Activated naive CD4-positive, alpha-beta T cell treated with anti-CD3 and anti-CD28 coated beads, Interleukin-2, amount 50 U/mL, for 24 hours (primary cell): ENCODE measurements around the gene TAGLN2.

Experiments used
- H3K27ac Mint-ChIP-seq: one replicate; pipeline ENCODE4 v1.8.0; 2021; ENCODE audit warnings: mild to moderate bottlenecking, mixed read lengths
- H3K27me3 Mint-ChIP-seq: one replicate; pipeline ENCODE4 v1.8.0; 2021; ENCODE audit warnings: mixed read lengths
- H3K36me3 Mint-ChIP-seq: one replicate; pipeline ENCODE4 v1.8.0; 2021; ENCODE audit warnings: mixed read lengths
- H3K4me1 Mint-ChIP-seq: one replicate; pipeline ENCODE4 v1.8.0; 2021; ENCODE audit warnings: mixed read lengths
- H3K4me3 Mint-ChIP-seq: one replicate; pipeline ENCODE4 v1.8.0; 2021; ENCODE audit warnings: mild to moderate bottlenecking, mixed read lengths
- H3K9me3 Mint-ChIP-seq: one replicate; pipeline ENCODE4 v1.8.0; 2021; ENCODE audit warnings: mixed read lengths

Gene TAGLN2

GRCh38 chr1:159921700-159922504 lies 3.4 kb downstream of the TAGLN2 start:
- Mint-ChIP-seq H3K4me3 (peak overlapping the region; percentile 97), H3K4me1 (peaks cover 77% of the 10 kb centered on the region), H3K9me3 (no peaks in the 10 kb centered on the region), H3K27ac (peak overlapping the region; percentile 73), H3K27me3 (no peaks in the 10 kb centered on the region), H3K36me3 (peaks cover 13% of the 10 kb centered on the region)

GRCh38 chr1:159921251-159921650 lies 4.1 kb downstream of the TAGLN2 start:
- H3K9me3 Mint-ChIP-seq = no peaks in the 10 kb centered on the region
- H3K4me1 Mint-ChIP-seq = peaks cover 74% of the 10 kb centered on the region
- peak overlapping the region; percentile 73 for H3K27ac Mint-ChIP-seq
- H3K27me3 Mint-ChIP-seq = no peaks in the 10 kb centered on the region
- H3K36me3 Mint-ChIP-seq = peaks cover 13% of the 10 kb centered on the region
- H3K4me3 Mint-ChIP-seq = peak overlapping the region; percentile 97

- Mint-ChIP-seq H3K27ac (peak overlapping the region; percentile 73), H3K4me3 (no peak overlapping the region), H3K27me3 (no peaks in the 10 kb centered on the region), H3K36me3 (peaks cover 13% of the 10 kb centered on the region), H3K9me3 (no peaks in the 10 kb centered on the region), H3K4me1 (peaks cover 71% of the 10 kb centered on the region)
These were observed 4.7 kb downstream of the TAGLN2 start for GRCh38 chr1:159920651-159921050.

GRCh38 chr1:159920202-159920601 lies 5.1 kb downstream of the TAGLN2 start:
- Mint-ChIP-seq H3K9me3 (no peaks in the 10 kb centered on the region), H3K4me1 (peaks cover 69% of the 10 kb centered on the region), H3K4me3 (no peak overlapping the region), H3K27me3 (no peaks in the 10 kb centered on the region), H3K36me3 (peaks cover 11% of the 10 kb centered on the region), H3K27ac (peak overlapping the region; percentile 23)

- Mint-ChIP-seq H3K4me1 (peaks cover 78% of the 10 kb centered on the region), H3K9me3 (no peaks in the 10 kb centered on the region), H3K27ac (peak overlapping the region; percentile 23), H3K4me3 (peak overlapping the region; percentile 23), H3K36me3 (peaks cover 13% of the 10 kb centered on the region), H3K27me3 (no peaks in the 10 kb centered on the region)
These were observed 6.0 kb downstream of the TAGLN2 start for GRCh38 chr1:159919236-159919865.

- peaks cover 13% of the 10 kb centered on the region for H3K36me3 Mint-ChIP-seq
These were observed 6.7 kb downstream of the TAGLN2 start for GRCh38 chr1:159918352-159919200.

GRCh38 chr1:159917533-159918351 lies 7.6 kb downstream of the TAGLN2 start:
- Mint-ChIP-seq H3K36me3 (peaks cover 13% of the 10 kb centered on the region), H3K27ac (peak overlapping the region; percentile 83), H3K4me1 (peaks cover 79% of the 10 kb centered on the region), H3K27me3 (no peaks in the 10 kb centered on the region), H3K9me3 (no peaks in the 10 kb centered on the region), H3K4me3 (no peak overlapping the region)

More at GRCh38 chr1:159918352-159919200, 6.7 kb downstream of the TAGLN2 start:
- Mint-ChIP-seq H3K9me3 (no peaks in the 10 kb centered on the region), H3K27me3 (no peaks in the 10 kb centered on the region), H3K27ac (peak overlapping the region; percentile 83), H3K4me1 (peaks cover 79% of the 10 kb centered on the region), H3K4me3 (no peak overlapping the region)

GRCh38 chr1:159916242-159917051 lies 8.9 kb downstream of the TAGLN2 start:
- H3K27me3 Mint-ChIP-seq = no peaks in the 10 kb centered on the region
- no peak overlapping the region for H3K4me3 Mint-ChIP-seq
- peaks cover 13% of the 10 kb centered on the region for H3K36me3 Mint-ChIP-seq
- no peaks in the 10 kb centered on the region for H3K9me3 Mint-ChIP-seq
- H3K4me1 Mint-ChIP-seq = peaks cover 79% of the 10 kb centered on the region
- peak overlapping the region; percentile 8 for H3K27ac Mint-ChIP-seq

- Mint-ChIP-seq H3K4me3 (no peak overlapping the region), H3K36me3 (peaks cover 9% of the 10 kb centered on the region), H3K4me1 (peaks cover 79% of the 10 kb centered on the region), H3K9me3 (no peaks in the 10 kb centered on the region), H3K27ac (peak overlapping the region; percentile 31), H3K27me3 (no peaks in the 10 kb centered on the region)
These were observed 9.6 kb downstream of the TAGLN2 start for GRCh38 chr1:159915571-159916241.

GRCh38 chr1:159914252-159915018 lies 10.9 kb downstream of the TAGLN2 start:
- H3K36me3 Mint-ChIP-seq = peaks cover 5% of the 10 kb centered on the region

GRCh38 chr1:159913451-159914192 lies 11.7 kb downstream of the TAGLN2 start:
- no peak overlapping the region for H3K27ac Mint-ChIP-seq

More at GRCh38 chr1:159914252-159915018, 10.9 kb downstream of the TAGLN2 start:
- Mint-ChIP-seq H3K9me3 (no peaks in the 10 kb centered on the region), H3K4me1 (peaks cover 77% of the 10 kb centered on the region), H3K27ac (no peak overlapping the region), H3K27me3 (no peaks in the 10 kb centered on the region), H3K4me3 (no peak overlapping the region)

GRCh38 chr1:159911326-159912070 lies 13.8 kb downstream of the TAGLN2 start:
- Mint-ChIP-seq H3K27me3 (no peaks in the 10 kb centered on the region), H3K27ac (peak overlapping the region; percentile 94), H3K4me1 (peaks cover 85% of the 10 kb centered on the region), H3K36me3 (peaks cover 3% of the 10 kb centered on the region), H3K9me3 (no peaks in the 10 kb centered on the region), H3K4me3 (peak overlapping the region; percentile 47)

More at GRCh38 chr1:159913451-159914192, 11.7 kb downstream of the TAGLN2 start:
- peaks cover 82% of the 10 kb centered on the region for H3K4me1 Mint-ChIP-seq
- no peak overlapping the region for H3K4me3 Mint-ChIP-seq
- H3K36me3 Mint-ChIP-seq = peaks cover 5% of the 10 kb centered on the region
- H3K27me3 Mint-ChIP-seq = no peaks in the 10 kb centered on the region
- no peaks in the 10 kb centered on the region for H3K9me3 Mint-ChIP-seq
